Ammon's horn (tissue), 1 donor: Measurements from ENCODE around the gene PAM16.

ENCODE experiments used
- DNase-seq: peaks from one replicate; pipeline ENCODE4 v3.0.0-alpha.2; 2016; ENCODE audit warnings: low spot score

PAM16 gene

DNA sequence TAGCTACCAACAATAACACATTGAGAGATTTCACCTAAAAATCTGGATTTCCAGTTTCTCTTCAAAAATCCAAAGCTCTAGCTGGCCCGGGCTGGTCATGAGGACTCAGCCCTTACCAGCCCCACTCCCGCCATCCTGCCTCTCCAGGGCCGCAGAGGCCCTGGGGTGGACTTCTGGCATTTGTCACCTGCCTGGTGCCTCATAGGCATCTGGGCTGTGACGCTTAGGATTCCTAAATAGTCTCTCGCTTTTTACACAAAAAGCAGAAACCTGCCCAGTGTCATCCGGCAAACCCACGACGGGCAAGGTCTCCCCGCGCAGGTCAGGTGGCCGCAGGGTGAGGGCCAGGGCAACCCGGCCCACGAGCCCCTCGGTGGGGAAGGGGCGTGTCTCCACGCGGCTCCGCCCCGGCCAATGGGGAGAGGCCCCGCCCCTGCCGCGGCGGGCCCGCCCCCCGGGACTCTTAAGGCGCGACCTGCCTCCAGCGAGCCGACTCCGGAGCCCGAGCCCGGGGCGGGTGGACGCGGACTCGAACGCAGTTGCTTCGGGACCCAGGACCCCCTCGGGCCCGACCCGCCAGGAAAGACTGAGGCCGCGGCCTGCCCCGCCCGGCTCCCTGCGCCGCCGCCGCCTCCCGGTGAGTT is 20.4 kb upstream of the PAM16 start, which contains the start of gene VASN:
Gene VASN (plus strand): TSS at position 492 of the 644 bp plus-strand sequence. CDS start 9,030 bp downstream, outside the sequence.
- peak; percentile 63 for DNase-seq

DNA sequence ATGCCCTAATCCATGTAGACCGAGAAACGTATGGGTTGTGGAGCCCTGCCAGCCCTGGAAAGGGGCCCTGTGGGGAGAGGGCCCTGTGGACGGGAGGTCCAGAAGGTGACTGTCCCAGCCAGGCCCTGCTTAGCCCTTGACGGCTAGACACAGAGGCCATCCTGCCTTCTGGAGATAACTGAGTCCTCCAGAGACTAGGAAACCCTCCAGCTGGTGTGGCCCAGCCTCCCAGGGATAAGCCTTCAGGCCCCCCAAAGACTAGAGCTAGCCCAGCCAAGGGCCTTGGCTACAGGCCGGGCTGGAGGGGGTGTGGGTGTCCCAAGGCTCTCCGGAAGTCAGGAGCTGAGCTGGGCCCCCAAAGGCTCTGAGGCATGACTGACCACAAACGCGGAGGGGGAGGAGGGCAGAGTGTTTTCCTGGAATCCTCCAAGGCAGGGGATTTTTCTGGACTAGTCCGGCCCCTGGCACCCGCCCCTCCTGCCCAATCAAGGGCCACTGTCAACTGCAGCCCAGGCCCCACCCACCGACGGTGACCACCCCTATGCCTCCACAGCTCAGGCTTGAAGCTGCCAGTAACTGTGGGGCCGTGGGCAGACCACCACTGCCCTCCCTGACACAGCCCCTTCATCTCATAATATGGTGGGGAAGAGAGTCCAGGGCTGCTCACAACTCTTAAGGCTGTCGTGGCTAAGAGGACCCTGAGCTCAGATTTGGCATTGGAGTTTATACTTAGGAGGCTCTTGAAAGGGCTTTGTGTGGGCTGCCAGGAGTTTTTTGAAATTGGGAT is 19.6 kb upstream of the PAM16 start:
- no peak for DNase-seq

DNA sequence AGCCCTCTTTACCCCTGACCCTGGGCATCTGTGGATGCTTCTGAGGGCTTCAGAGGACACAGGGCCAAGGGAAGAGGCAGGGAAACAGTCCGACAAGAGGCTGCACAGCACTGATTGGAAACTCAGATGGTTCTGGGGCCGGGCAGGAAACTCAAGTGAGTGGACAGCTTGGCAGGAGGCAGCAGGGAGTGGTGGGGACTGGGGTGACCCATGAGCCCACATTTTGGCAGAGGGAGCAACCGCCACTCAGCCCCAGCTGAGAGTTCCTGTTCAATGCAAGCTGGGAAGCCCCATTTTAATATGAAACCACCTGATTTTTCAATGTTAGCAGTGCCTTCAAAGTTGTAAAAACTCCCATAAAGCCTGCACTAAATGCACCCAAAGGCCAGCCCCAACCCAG is 19.0 kb upstream of the PAM16 start:
- DNase-seq, result no peak

DNA sequence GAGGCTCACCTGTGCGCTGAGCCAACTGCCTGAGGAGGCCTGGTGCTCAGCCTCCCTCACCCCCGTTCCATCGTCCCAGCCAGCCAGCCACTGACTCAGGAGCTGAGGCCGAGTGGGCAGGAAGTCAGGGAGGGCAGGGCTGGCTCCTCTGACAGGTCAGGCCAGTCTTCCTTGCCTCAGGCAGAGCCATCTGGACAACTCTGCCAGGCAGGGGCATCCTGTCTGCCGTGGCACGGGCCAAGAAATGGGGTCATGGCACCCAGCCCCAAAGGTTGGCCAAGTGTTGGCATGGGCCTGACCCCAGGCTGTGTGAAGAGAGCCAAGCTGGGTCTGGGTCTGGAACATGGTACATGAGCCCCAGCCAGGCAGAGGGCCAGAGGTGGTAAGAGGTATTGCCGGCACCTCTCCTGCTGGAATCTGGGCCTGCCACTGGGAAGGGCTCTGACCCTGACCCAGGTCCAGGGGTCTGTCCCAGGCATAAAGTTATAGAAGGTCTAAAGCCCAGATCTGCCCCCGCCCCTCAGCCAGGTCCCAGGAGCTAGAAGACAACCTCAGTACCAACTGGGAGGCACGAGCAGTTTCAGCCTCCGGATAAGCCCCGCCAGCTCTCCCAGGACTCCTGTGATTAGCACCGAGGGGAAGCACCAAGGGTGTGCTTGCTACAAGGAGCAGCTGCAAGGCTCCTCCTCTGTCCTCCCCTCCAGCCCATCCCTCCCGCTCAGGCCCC is 18.0 kb upstream of the PAM16 start:
- DNase-seq, result no peak

DNA sequence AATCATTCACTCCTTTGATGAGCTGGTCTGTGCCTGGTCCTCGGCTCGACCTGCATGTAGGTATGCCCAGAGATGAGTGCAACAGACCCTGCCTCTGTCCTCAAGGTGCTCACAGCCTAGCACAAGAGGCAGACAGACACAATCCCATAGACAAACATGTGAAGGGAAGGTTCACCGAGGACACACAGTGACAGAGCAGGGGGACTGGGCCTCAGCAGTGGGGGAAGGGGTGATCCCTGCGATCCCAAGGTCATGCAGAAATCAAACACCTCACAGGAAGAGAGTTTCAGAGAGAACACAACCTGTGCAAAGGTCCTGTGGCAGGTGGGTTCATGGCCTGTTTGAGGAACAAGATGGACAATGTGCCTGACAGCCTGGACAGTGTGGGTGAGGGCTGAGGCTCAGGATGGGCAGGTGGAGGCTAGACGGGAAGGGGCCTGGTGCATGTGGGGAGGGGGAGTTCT is 16.3 kb upstream of the PAM16 start:
- no peak for DNase-seq

DNA sequence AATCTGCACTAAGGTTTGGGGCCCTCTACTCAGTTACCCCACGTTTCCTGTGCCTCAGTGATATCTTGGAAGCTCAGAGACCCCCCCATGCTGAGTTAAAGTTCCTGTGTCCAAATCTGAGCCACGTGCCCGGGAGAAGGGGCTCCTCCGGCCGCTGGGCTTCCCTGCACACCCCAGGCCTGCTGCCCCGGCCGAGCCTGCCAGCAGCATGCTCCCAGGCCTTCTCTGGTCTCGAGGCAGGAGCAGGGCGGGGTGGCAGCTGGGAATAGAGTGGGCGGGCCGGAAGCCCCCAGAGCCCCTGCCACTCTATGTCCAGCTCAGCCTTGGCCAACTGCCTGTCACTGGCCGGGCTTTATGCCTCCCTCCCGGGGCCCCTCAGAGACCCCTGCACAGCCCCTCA is 14.9 kb upstream of the PAM16 start:
- DNase-seq, result no peak

DNA sequence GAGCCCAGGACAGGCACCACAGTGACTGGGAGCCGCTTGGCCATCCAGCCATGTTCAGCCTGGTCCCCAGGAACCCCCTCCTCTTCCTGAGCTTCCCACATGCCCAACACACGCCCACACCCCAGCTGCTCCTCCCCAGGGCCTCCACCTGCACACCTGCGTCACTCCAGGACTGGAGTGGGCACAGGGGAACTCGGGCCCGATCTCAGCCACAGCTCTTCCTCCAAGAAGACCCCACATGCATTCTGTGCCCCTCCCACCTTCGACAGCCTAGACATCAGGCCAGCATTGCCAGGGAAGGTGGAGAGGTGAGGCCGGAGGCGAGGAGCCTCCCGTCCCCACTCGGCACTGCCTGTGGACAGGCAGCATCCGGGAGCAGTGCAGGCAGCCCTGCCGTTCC is 14.5 kb upstream of the PAM16 start:
- no peak for DNase-seq

DNA sequence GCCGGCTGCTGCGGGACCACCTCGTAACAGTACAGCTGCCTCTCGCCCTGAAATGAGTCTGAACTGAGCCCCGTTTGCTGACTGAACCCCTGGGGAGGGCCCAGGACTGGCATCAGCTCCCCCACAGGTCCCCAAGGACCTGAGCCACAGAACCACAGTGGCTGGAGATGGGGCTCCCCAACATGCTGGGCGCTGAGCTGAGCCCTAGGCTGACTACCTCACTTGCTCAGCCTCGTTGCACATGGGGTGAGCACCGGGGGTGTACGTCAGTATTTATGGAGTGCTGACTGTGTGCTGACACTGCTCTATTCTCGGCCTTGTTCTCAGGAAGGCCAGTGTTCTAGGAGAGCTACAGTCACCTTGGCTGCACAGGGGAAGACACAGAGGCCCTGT is 13.9 kb upstream of the PAM16 start:
- no peak for DNase-seq

DNA sequence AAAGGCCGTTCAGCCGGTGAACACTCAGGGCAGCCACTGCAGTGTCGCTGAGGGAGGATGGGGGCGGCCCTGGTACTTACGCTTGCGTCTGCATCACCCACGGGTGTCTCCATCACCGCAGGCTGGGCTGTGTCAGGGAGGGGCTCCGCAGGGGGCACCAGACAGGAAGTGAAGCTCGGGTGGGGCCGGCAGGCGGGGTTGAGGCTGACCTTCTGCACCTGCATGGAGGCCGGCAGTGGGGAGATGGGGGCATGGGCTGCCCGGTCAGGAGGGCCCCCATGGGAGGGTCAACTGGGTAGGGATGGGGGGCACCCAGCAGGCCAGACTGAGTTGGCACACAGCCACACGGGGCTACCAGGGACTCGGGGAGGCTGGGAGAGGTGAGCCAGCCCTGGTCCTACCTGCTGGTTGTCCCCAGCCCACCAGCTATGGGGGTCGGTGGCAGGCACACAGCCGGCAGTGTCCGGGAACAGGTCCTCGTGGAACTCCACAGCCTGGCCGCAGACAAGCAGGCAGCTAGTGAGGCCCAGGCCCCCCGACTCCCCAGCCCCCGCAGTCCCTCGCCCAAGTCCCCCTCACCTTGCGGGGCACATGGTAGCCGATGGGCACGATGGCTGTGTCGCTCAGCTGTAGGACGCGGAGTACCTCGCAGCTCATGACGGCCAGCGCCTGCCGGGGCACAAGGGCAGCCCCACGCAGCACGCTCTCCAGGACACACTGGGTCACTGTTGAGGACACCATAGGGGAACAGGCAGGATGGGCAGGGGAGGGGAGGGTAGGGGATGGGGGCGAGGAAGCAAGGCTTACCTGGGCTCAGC is 13.3 kb upstream of the PAM16 start:
- no peak for DNase-seq

DNA sequence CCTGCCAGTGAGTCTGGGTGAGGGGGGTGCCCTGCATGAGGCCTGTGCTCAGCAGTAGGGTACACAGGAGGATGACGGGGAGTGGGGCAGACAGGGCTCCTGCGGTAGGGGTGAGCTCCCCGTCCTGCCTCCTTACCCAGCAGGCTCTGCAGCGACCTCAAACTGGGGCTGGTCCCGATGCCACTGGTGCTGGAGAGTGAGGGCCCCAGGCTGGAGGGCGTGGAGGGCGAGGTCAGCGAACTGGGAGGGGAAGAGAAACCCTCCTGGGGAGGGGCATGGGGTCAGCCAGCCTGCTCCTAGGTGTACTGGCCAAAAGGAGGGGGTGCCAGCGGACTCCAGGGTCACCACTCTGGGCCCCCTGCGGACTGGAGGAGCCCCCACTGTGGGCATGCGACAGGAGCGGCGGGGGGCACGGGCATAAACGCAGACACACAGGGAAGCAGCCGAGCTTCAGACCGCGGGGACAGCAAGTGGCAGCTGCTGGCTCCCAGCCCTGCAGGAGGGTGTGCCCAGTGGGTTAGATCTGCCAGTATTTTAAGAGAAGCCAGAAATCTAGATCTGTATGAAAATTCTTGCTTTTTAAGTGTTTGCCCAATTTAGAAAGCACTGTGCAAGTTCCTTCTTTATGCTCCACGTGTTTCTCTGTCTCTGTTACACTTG is 11.5 kb upstream of the PAM16 start:
- DNase-seq, result no peak

DNA sequence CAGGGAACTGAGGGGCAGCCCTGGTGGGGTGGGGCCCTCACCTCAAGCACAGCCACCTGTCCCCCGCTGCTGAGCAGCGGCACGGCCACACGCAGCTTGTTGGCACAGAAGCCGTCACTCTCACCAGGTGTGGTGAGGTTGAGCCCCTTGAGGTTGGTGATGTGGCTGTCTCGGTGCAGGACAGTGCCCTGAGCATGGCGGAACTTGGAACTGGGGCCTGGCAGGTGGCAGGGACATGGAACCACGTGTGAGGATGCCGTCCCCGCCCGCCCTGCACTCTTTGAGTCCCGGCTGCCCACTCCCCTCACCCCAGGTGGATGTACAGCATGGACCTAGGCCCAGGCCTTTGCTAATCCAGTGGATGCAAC is 10.8 kb upstream of the PAM16 start:
- no peak for DNase-seq

DNA sequence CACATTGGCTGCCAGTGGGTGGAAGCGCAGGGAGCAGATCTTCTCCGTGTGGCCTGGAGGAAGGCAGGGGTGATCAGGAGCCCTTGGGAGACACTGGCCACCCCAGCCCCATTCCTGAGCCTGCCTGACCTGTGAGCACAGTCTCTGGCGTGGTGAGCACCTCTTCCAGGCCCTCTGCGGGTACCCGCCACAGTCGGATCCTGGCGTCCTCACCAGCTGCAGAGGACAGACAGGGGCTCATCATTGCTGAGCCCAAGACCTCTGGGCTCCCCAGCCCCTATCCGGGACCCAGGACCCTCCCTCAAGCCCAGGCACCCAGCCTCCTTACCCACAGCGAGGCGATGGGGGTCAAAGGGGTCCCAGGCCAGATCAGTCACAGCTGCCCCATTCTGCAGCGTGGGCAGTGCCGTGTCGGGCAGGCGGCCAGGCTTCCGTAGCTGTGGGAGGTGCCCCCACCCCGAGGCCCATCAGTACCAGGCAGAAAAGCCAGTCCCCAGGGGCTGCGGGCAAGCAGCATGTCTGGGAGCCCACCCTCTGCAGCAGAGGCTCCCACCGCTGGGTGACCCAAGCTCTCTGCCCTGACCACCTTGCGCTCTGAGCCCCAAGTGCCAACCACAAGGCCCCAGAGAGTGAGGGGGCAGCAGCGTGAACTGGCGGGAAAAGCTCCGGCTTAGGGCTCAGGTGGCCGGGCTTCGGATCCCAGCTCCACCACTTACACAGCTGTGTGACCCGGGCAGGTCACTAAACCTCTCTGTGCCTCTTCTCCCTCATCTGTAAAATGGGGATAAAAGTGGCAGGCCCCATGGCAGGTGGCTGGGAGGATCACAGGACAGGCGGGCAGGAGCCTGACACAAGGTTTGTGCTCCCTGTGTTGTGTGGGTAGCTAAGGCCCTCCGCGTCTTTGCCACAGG is 10.2 kb upstream of the PAM16 start:
- no peak for DNase-seq

DNA sequence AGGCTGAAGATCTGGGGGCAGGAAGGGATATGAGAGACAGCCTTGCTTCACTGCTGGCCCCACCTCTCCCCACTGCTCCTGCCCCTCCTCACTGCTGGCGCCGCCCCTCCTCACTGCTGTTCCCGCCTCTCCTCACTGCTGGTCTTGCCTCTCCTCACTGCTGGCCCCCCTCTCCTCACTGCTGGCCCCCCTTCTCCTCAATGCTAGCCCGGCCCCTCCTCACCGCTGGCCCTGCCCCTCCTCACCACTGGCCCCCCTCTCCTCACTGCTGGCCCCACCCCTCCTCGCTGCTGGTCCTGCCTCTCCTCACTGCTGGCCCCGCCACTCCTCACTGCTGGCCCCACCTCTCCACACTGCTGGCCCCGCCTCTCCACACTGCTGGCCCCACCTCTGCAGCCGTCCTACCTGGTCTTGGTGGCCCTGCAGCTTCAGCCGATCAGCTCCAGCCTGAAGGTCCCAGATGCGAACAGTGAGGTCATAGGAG is 9.5 kb upstream of the PAM16 start:
- DNase-seq, result no peak

DNA sequence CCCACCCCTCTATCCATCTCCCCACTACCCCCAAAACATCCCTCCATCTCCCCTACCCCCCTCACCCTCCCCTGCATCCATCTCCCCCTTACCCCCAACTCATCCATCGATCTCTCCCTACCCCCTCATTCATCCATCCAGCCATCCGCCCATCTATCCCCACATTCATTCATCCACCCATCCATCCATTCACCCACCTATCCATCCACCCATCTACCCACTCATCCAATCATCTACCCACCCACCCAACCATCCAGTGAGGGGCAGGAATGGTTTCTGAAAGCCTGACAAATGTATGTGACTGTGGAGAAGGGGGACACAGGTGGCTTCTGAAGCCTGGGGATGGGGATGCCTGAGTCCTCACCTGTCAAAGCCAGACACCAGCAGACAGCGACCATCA is 8.8 kb upstream of the PAM16 start:
- DNase-seq, result no peak

DNA sequence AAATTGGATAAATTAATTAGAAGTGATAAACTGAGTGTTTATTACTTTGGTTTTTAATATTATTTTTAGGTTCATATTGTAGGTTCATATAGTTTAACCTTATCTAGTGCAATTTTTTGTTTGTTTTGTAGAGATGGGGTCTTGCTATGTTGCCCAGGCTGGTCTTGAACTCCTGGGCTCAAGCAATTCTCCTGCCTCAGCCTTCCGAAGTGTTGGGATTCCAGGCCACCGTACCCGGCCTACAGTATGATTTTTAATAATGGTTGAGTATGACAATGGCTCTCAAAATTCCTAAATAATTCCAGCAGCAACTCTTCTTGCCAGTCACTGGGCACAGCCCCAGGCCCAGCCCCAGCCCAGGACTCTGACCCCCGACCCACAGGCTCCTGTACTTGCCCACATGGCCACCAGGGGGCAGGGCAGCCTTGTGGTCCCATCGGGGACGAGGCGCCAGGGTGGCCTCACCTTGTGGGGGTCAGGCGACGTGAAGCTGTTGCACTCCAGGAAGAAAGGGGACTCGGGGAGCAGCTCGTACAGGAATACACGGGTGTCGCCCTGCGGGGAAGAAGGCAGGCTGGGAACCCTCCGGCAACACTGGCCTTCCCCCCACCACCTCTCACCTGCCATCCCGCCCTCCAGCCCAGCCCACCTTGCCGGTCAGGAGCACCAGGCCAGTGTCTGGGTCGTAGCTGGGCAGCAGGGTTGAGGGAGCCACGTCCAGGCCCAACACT is 7.9 kb upstream of the PAM16 start:
- peak; percentile 43 for DNase-seq

DNA sequence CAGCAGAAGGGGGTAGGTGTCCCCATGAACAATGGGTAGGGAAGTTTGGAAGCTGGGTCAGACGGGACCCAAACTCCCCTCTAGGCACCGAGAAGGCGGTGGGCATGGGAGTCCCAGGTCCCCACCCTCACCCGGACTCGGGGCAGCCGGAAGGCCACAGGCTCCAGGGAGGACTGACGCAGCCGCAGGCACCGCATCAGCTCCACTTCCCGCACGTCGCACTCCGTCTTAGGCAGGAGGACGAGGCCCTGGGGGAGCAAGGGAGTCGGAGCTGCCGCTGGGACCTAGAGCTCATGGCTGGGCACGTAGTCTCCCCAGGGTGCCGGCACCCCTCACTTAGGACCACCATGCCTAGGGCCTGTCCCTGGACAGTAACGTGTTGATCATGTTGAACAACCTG is 7.1 kb upstream of the PAM16 start:
- no peak for DNase-seq

DNA sequence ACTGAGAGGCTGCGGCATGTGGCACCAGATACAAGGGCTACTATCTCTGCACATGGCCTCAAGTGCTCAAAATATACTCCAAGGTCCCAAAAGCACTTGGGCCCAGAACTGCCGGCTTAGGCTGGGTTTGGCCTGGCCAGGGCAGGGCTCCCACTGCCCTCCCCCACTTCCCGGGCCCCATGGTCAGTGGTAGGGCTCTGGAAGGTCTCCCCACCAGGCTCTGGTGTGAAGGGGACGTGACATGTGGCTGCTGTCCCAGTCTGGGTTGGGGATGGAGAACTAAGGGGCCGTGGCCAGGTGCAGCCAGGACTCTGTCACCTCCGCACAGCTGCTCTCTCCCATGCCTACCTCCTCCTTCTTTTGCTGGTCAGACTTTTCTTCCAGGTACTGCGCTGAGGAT is 5.7 kb upstream of the PAM16 start:
- no peak for DNase-seq

DNA sequence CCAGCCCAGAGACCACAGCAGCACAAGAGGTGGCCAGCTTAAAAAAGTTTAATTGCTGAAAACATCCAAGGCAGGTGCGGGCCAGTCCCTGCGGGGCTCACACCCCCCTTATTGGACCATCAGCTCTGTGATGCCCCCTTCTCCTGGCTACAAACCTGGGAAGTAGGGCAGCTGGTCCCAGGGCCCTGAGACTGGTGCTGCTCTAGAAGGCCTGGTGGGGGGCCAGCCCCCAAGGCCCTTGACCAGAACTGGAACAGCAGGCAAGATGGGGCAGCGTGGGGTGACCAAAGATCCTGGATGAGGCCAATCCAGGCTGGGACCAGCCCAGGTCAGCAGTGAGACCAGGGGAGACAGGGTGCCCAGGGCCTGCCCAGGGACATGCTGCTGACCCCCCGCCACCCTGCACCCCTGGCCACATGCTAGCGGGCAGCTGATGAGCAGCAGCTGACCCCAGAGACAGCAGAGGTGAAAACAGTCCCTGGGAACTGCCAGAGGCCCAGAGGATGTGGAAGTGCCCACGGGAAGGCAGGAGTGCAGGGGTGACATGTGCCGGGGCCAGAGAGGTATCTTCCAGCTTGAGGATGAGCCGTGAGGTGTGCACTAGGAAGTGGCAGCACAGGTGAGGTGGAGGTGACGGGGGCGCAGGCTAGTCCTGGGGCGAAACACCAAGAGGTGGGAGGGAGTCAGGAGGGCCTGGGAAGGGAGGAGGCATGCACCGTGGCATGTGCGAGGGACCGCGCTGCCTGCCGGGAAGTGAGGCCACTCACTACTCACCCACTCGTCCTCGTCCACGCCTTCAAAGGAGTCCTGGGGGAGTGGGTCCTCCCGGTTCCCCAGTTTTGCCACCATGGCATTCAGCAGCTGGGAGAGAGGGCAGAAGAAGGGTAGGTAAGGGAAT is 3.6 kb upstream of the PAM16 start:
- DNase-seq, result no peak

DNA sequence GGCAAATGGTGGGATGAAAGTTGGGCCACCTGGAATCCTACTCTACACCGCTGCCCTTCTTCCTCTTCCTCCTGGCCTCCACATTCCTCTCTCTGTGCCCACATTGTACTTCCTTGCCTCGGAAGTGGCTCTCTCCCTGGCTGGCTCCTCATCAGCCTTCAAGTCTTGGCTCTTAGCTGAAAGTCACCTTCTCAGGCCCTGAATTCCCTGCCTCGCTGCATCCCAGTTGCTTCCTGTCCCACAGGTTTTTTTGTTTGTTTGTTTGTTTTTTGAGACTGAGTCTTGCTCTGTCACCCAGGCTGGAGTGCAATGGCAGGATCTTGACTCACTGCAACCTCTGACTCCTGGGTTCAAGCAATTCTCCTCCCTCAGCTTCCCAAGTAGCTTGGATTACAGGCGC is 2.6 kb upstream of the PAM16 start:
- DNase-seq, result no peak
